Measurements from ENCODE around the gene ADH4.

ADH4 gene

GRCh38 chr4:99151995-99152394 is 7.9 kb upstream of the ADH4 start:
- no peaks in the 10 kb centered on the region for H3K36me3 ChIP-seq (ENCODE audit: low read depth)
- no peak for DNase-seq (ENCODE audit: low spot score)
- ATAC-seq (ENCODE audit: low read depth), result no peak
- no peak for TF ChIP-seq CTCF (IDR thresholded peaks at IDR 0.05; ENCODE audit: poor library complexity, severe bottlenecking)
- no peaks in the 10 kb centered on the region for H3K27me3 ChIP-seq (ENCODE audit: insufficient read depth, poor library complexity, severe bottlenecking)
- H3K27ac ChIP-seq (ENCODE audit: poor library complexity, severe bottlenecking), result no peak overlapping the region
- H3K4me1 ChIP-seq (ENCODE audit: insufficient read depth, poor library complexity, severe bottlenecking), result no peaks in the 10 kb centered on the region
- no peaks in the 10 kb centered on the region for H3K9me3 ChIP-seq (ENCODE audit: severe bottlenecking)
- H3K4me3 ChIP-seq (ENCODE audit: severe bottlenecking), result no peak overlapping the region

GRCh38 chr4:99151452-99151851 is 7.4 kb upstream of the ADH4 start:
- no peaks in the 10 kb centered on the region for H3K4me1 ChIP-seq (ENCODE audit: insufficient read depth, poor library complexity, severe bottlenecking)
- no peak overlapping the region for H3K4me3 ChIP-seq (ENCODE audit: severe bottlenecking)
- H3K27me3 ChIP-seq (ENCODE audit: insufficient read depth, poor library complexity, severe bottlenecking), result no peaks in the 10 kb centered on the region
- H3K27ac ChIP-seq (ENCODE audit: poor library complexity, severe bottlenecking), result no peak overlapping the region
- no peaks in the 10 kb centered on the region for H3K36me3 ChIP-seq (ENCODE audit: low read depth)
- DNase-seq (ENCODE audit: low spot score), result no peak
- no peaks in the 10 kb centered on the region for H3K9me3 ChIP-seq (ENCODE audit: severe bottlenecking)
- ATAC-seq (ENCODE audit: low read depth), result no peak
- TF ChIP-seq CTCF (IDR thresholded peaks at IDR 0.05; ENCODE audit: poor library complexity, severe bottlenecking), result no peak

DNA sequence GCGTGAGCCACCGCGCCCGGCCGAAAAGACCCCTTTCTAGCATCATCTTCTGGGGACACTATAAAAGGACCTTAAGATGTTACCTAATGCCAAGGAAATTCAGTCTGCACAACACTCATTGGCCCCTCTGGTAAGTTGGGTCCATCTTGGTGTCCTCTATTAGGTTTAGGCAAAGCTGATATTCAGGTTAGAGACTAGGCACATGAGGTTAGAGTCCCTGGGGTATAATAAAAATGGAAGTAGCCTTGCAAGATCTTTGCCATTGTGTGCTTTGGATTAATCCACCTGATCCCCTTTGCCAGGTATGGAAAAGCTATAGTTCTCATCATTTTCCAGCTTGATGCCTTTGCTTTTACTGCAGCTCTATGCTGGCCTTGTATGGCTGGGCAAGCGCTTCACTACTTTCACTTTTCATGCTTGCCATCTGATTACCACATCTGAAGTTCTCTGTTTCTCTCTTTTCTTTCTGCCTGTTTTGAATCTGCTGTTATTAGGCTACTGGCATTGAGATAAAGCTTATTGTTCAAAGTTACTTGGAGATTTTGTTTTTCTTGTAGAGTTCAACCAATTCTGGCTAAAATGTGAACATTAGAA is 5.4 kb upstream of the ADH4 start:
- no peak for ATAC-seq (ENCODE audit: low read depth)
- no peak overlapping the region for H3K4me3 ChIP-seq (ENCODE audit: severe bottlenecking)
- H3K27ac ChIP-seq (ENCODE audit: poor library complexity, severe bottlenecking), result no peak overlapping the region
- no peaks in the 10 kb centered on the region for H3K27me3 ChIP-seq (ENCODE audit: insufficient read depth, poor library complexity, severe bottlenecking)
- H3K36me3 ChIP-seq (ENCODE audit: low read depth), result no peaks in the 10 kb centered on the region
- no peak for DNase-seq (ENCODE audit: low spot score)
- no peaks in the 10 kb centered on the region for H3K4me1 ChIP-seq (ENCODE audit: insufficient read depth, poor library complexity, severe bottlenecking)
- no peak for TF ChIP-seq CTCF (IDR thresholded peaks at IDR 0.05; ENCODE audit: poor library complexity, severe bottlenecking)
- no peaks in the 10 kb centered on the region for H3K9me3 ChIP-seq (ENCODE audit: severe bottlenecking)

GRCh38 chr4:99148550-99148949 is 4.5 kb upstream of the ADH4 start:
- Histone ChIP-seq H3K27ac (ENCODE audit: poor library complexity, severe bottlenecking) (no peak overlapping the region), H3K4me3 (ENCODE audit: severe bottlenecking) (no peak overlapping the region), H3K4me1 (ENCODE audit: insufficient read depth, poor library complexity, severe bottlenecking) (no peaks in the 10 kb centered on the region), H3K36me3 (ENCODE audit: low read depth) (no peaks in the 10 kb centered on the region), H3K27me3 (ENCODE audit: insufficient read depth, poor library complexity, severe bottlenecking) (no peaks in the 10 kb centered on the region), H3K9me3 (ENCODE audit: severe bottlenecking) (no peaks in the 10 kb centered on the region)
- TF ChIP-seq CTCF (IDR thresholded peaks at IDR 0.05; ENCODE audit: poor library complexity, severe bottlenecking), result no peak
- DNase-seq (ENCODE audit: low spot score) (no peak), ATAC-seq (ENCODE audit: low read depth) (no peak)

GRCh38 chr4:99144587-99144986 is 490 bp upstream of the ADH4 start:
- no peaks in the 10 kb centered on the region for H3K9me3 ChIP-seq (ENCODE audit: severe bottlenecking)
- no peak overlapping the region for H3K4me3 ChIP-seq (ENCODE audit: severe bottlenecking)
- no peaks in the 10 kb centered on the region for H3K36me3 ChIP-seq (ENCODE audit: low read depth)
- H3K27ac ChIP-seq (ENCODE audit: poor library complexity, severe bottlenecking), result no peak overlapping the region
- no peaks in the 10 kb centered on the region for H3K4me1 ChIP-seq (ENCODE audit: insufficient read depth, poor library complexity, severe bottlenecking)
- DNase-seq (ENCODE audit: low spot score), result no peak
- H3K27me3 ChIP-seq (ENCODE audit: insufficient read depth, poor library complexity, severe bottlenecking), result no peaks in the 10 kb centered on the region
- ATAC-seq (ENCODE audit: low read depth), result no peak
- TF ChIP-seq CTCF (IDR thresholded peaks at IDR 0.05; ENCODE audit: poor library complexity, severe bottlenecking), result no peak

All from RWPE2 (cell line).